ENCODE results near the gene PIBF1. TPM values are rescaled to one million over a fixed set of nuclear protein-coding genes. Genes with fewer than 3 reads are reported as not detected.

Gene PIBF1
- total RNA-seq, 1 experiment from 2014 or later = 12.9 TPM

DNA sequence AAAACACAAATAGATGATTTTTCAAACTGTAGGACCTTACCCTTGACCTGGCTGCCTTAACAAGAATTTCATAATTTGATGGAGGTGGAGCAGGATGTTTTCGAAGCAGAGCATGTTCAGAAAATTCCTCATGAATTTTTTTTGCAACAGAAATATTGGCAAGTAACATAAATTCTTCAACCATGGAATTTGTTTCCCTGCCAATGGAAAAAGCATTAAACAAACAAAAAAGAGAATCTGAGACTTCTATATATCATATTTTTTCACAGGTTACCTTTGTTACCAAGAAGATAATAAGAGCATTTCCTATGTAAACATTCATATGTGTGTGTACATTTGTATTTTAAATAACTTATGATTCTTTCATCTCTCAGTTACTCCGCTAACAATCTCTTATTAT lies 18.5 kb upstream of the PIBF1 start:
- CTCF ChIA-PET = no interaction called here
- no peak for DNase-seq (ENCODE audit: low spot score)
- TF ChIP-seq FOXK1 (CRISPR knock-in tag; IDR thresholded peaks at IDR 0.05) = no peak
- no peak for TF ChIP-seq OVOL2 (CRISPR knock-in tag; IDR thresholded peaks at IDR 0.05; ENCODE audit: borderline replicate concordance)
- TF ChIP-seq, protein P1, sequence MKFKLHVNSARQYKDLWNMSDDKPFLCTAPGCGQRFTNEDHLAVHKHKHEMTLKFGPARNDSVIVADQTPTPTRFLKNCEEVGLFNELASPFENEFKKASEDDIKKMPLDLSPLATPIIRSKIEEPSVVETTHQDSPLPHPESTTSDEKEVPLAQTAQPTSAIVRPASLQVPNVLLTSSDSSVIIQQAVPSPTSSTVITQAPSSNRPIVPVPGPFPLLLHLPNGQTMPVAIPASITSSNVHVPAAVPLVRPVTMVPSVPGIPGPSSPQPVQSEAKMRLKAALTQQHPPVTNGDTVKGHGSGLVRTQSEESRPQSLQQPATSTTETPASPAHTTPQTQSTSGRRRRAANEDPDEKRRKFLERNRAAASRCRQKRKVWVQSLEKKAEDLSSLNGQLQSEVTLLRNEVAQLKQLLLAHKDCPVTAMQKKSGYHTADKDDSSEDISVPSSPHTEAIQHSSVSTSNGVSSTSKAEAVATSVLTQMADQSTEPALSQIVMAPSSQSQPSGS (CRISPR knock-in tag; IDR thresholded peaks at IDR 0.05; ENCODE audit: borderline replicate concordance, low read depth) = no peak
- TF ChIP-seq ZNF396 (CRISPR knock-in tag; IDR thresholded peaks at IDR 0.05; ENCODE audit: borderline replicate concordance) = no peak
- TF ChIP-seq EMX1 (CRISPR knock-in tag; IDR thresholded peaks at IDR 0.05) = no peak
- TF ChIP-seq TEAD4 (CRISPR knock-in tag; IDR thresholded peaks at IDR 0.05) = no peak
- no peak for TF ChIP-seq TCF7 (CRISPR knock-in tag; IDR thresholded peaks at IDR 0.05; ENCODE audit: low read depth)
- no peak for TF ChIP-seq FOXJ3 (CRISPR knock-in tag; IDR thresholded peaks at IDR 0.05; ENCODE audit: borderline replicate concordance)
- no peak for TF ChIP-seq GRHL2 (CRISPR knock-in tag; IDR thresholded peaks at IDR 0.05; ENCODE audit: insufficient replicate concordance, severe bottlenecking)
- TF ChIP-seq, protein P2, sequence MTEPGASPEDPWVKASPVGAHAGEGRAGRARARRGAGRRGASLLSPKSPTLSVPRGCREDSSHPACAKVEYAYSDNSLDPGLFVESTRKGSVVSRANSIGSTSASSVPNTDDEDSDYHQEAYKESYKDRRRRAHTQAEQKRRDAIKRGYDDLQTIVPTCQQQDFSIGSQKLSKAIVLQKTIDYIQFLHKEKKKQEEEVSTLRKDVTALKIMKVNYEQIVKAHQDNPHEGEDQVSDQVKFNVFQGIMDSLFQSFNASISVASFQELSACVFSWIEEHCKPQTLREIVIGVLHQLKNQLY (CRISPR knock-in tag; IDR thresholded peaks at IDR 0.05) = no peak
- TF ChIP-seq, protein P3, sequence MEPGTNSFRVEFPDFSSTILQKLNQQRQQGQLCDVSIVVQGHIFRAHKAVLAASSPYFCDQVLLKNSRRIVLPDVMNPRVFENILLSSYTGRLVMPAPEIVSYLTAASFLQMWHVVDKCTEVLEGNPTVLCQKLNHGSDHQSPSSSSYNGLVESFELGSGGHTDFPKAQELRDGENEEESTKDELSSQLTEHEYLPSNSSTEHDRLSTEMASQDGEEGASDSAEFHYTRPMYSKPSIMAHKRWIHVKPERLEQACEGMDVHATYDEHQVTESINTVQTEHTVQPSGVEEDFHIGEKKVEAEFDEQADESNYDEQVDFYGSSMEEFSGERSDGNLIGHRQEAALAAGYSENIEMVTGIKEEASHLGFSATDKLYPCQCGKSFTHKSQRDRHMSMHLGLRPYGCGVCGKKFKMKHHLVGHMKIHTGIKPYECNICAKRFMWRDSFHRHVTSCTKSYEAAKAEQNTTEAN (CRISPR knock-in tag; IDR thresholded peaks at IDR 0.05) = no peak
- TF ChIP-seq NR3C1 (CRISPR knock-in tag; conservative IDR thresholded peaks at IDR 0.05; ENCODE audit: low read depth) = no peak
- TF ChIP-seq, protein P4, sequence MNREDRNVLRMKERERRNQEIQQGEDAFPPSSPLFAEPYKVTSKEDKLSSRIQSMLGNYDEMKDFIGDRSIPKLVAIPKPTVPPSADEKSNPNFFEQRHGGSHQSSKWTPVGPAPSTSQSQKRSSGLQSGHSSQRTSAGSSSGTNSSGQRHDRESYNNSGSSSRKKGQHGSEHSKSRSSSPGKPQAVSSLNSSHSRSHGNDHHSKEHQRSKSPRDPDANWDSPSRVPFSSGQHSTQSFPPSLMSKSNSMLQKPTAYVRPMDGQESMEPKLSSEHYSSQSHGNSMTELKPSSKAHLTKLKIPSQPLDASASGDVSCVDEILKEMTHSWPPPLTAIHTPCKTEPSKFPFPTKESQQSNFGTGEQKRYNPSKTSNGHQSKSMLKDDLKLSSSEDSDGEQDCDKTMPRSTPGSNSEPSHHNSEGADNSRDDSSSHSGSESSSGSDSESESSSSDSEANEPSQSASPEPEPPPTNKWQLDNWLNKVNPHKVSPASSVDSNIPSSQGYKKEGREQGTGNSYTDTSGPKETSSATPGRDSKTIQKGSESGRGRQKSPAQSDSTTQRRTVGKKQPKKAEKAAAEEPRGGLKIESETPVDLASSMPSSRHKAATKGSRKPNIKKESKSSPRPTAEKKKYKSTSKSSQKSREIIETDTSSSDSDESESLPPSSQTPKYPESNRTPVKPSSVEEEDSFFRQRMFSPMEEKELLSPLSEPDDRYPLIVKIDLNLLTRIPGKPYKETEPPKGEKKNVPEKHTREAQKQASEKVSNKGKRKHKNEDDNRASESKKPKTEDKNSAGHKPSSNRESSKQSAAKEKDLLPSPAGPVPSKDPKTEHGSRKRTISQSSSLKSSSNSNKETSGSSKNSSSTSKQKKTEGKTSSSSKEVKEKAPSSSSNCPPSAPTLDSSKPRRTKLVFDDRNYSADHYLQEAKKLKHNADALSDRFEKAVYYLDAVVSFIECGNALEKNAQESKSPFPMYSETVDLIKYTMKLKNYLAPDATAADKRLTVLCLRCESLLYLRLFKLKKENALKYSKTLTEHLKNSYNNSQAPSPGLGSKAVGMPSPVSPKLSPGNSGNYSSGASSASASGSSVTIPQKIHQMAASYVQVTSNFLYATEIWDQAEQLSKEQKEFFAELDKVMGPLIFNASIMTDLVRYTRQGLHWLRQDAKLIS (CRISPR knock-in tag; IDR thresholded peaks at IDR 0.05; ENCODE audit: borderline replicate concordance) = no peak
- TF ChIP-seq, protein P5, sequence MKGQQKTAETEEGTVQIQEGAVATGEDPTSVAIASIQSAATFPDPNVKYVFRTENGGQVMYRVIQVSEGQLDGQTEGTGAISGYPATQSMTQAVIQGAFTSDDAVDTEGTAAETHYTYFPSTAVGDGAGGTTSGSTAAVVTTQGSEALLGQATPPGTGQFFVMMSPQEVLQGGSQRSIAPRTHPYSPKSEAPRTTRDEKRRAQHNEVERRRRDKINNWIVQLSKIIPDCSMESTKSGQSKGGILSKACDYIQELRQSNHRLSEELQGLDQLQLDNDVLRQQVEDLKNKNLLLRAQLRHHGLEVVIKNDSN (CRISPR knock-in tag; IDR thresholded peaks at IDR 0.05) = no peak
- no peak for TF ChIP-seq ZNF232 (CRISPR knock-in tag; IDR thresholded peaks at IDR 0.05)
- no peak for TF ChIP-seq ZNF423 (CRISPR knock-in tag; IDR thresholded peaks at IDR 0.05)
- TF ChIP-seq ATF1 (CRISPR knock-in tag; IDR thresholded peaks at IDR 0.05) = no peak
- TF ChIP-seq JUN (CRISPR knock-in tag; IDR thresholded peaks at IDR 0.05) = no peak
- no peak for TF ChIP-seq NFE2L1 (CRISPR knock-in tag; IDR thresholded peaks at IDR 0.05)
- no peaks in the 10 kb centered on the region for H3K4me1 Mint-ChIP-seq
- H3K27me3 Mint-ChIP-seq (ENCODE audit: low read depth) = no peaks in the 10 kb centered on the region
- no peak overlapping the region for H3K4me3 Mint-ChIP-seq
- H3K27ac Mint-ChIP-seq = no peak overlapping the region
- ATAC-seq = no peak
- H3K9me3 Mint-ChIP-seq = no peaks in the 10 kb centered on the region
- H3K36me3 Mint-ChIP-seq = peaks cover 55% of the 10 kb centered on the region
- POLR2A ChIA-PET = no interaction called here

DNA sequence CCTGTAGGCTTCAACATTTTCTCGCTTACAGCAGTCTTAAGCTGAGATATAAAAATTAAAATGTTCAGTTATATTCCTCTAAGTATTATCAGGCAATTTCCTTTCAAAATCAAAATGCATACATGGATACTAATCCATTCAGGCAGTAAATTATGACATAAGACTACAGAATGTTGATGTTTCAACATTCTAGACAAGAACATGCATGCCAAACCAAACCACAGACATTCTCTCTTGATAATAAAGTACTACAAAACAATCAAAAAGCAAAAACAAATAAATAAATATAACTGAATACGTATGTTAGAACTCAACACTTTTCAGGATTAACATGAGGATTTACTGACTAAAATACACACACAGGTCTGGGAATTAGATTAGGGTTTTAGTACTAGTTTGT lies 7.9 kb upstream of the PIBF1 start:
- TF ChIP-seq, protein P6, sequence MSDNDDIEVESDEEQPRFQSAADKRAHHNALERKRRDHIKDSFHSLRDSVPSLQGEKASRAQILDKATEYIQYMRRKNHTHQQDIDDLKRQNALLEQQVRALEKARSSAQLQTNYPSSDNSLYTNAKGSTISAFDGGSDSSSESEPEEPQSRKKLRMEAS (CRISPR knock-in tag; IDR thresholded peaks at IDR 0.05) = no peak
- no peaks in the 10 kb centered on the region for H3K27me3 Mint-ChIP-seq (ENCODE audit: low read depth)
- CTCF ChIA-PET = no interaction called here
- H3K4me3 Mint-ChIP-seq = no peak overlapping the region
- ATAC-seq (no peak), DNase-seq (ENCODE audit: low spot score) (no peak)
- no peaks in the 10 kb centered on the region for H3K4me1 Mint-ChIP-seq
- POLR2A ChIA-PET = no interaction called here
- H3K27ac Mint-ChIP-seq = no peak overlapping the region
- no peaks in the 10 kb centered on the region for H3K9me3 Mint-ChIP-seq
- peaks cover 75% of the 10 kb centered on the region for H3K36me3 Mint-ChIP-seq

Data from WTC11 (cell line).